Activated T-helper 17 cell treated with anti-CD3 and anti-CD28 coated beads, Interleukin-2, amount 50 U/mL, for 72 hours (primary cell): Measurements from ENCODE around the gene CD276. TPM values are rescaled to one million over a fixed set of nuclear protein-coding genes. Genes with fewer than 3 reads are reported as not detected.

Experiments
- ATAC-seq: fragments of 150-1000 bp; cut with Tn5 transposase; replicated peaks from 2 replicates; pipeline ENCODE4 v1.10.0; 2021; ENCODE audit warnings: mild to moderate bottlenecking, moderate library complexity
- H3K27ac Mint-ChIP-seq: one replicate; pipeline ENCODE4 v1.8.0; 2022; ENCODE audit warnings: mixed read lengths
- H3K27me3 Mint-ChIP-seq: one replicate; pipeline ENCODE4 v1.8.0; 2022; ENCODE audit warnings: mixed read lengths
- H3K36me3 Mint-ChIP-seq: one replicate; pipeline ENCODE4 v1.8.0; 2022; ENCODE audit warnings: low read depth, mild to moderate bottlenecking, mixed read lengths
- H3K4me1 Mint-ChIP-seq: one replicate; pipeline ENCODE4 v1.8.0; 2022; ENCODE audit warnings: mixed read lengths
- H3K4me3 Mint-ChIP-seq: one replicate; pipeline ENCODE4 v1.8.0; 2022; ENCODE audit warnings: mild to moderate bottlenecking, mixed read lengths
- H3K9me3 Mint-ChIP-seq: one replicate; pipeline ENCODE4 v1.8.0; 2022; ENCODE audit warnings: mixed read lengths
- total RNA-seq, 2 donors: library from RNA; stranded (reverse); gene quantifications; one replicate each; pipeline ENCODE4 v1.2.3, GENCODE V29; 2022

Gene CD276
- total RNA-seq, 2 donors from 2014 or later: 0.95 to 2.6 TPM

DNA sequence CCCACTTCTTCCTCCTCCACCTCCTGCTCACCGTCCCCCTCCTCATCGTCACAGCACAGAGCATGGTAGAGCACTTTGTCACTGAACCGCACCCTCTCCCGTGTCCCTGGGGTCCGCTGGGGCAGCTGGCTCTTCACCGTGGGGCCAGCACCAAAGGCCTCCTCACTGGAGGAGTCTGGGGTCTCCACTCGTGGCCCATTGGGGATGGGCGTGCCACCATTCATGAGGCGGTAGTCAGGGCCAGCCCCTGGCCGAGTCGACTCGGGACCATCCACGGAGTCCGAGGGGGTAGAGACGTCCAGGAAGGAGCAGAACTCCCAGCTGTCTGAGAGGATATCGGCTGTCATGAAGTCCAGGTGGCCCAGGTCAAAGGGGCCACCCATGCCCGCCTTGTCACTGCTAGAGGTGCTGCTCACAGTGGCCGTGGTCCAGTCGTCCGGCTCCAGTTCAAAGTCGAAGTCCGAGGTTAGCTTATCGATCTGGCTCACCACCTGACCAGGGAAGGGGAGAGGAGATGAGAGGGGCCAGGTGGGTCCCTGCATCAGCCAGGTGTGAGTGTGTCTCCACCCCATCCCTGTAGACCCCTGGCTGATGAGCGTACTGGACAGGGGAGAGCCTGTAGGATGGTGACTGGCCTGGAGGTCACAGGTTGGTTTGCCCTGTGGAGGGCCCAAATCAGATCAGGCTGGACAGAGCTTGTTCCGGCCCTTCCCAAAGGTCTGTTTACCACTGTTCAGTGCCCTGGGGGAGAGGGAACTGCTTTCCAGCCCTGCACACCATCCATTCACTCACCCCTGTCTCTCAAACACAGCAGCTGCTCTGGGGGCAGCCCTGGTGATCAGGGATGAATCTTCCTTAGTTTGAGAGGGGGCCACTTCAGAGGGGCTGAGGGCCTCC lies 56.2 kb downstream of the CD276 start:
- Mint-ChIP-seq H3K27me3 (peaks cover 8% of the 10 kb centered on the region), H3K4me1 (no peaks in the 10 kb centered on the region), H3K36me3 (no peaks in the 10 kb centered on the region), H3K27ac (no peak overlapping the region), H3K9me3 (no peaks in the 10 kb centered on the region), H3K4me3 (no peak overlapping the region)
- no peak for ATAC-seq

GRCh38 chr15:73741321-73741836 lies 57.2 kb downstream of the CD276 start:
- H3K36me3 Mint-ChIP-seq: no peaks in the 10 kb centered on the region
- no peaks in the 10 kb centered on the region for H3K9me3 Mint-ChIP-seq
- H3K4me3 Mint-ChIP-seq: no peak overlapping the region
- no peak for ATAC-seq
- no peaks in the 10 kb centered on the region for H3K4me1 Mint-ChIP-seq
- peaks cover 10% of the 10 kb centered on the region for H3K27me3 Mint-ChIP-seq
- H3K27ac Mint-ChIP-seq: no peak overlapping the region

DNA sequence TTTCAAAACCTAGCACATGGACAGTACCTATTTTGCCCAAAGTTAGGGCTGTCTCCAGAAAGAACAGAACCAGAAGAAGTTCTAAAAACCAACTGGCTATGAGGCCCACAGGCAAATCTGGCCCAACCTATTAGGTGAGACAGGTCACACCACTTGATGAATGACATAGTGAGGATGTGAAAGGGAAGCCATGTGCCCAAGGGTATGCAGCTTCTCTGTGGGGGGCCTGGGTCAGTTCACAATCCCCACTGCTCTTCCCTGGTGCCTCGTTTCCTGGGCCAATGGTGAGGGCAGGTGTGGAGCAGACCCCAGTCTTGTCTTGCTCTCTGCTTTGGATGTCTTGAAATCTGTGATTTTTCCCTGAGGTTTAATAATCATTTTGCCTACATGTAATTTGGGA lies 60.1 kb downstream of the CD276 start:
- Mint-ChIP-seq H3K36me3 (no peaks in the 10 kb centered on the region), H3K27ac (no peak overlapping the region), H3K4me3 (no peak overlapping the region), H3K9me3 (no peaks in the 10 kb centered on the region), H3K27me3 (peaks cover 21% of the 10 kb centered on the region), H3K4me1 (no peaks in the 10 kb centered on the region)
- no peak for ATAC-seq

- Mint-ChIP-seq H3K36me3 (no peaks in the 10 kb centered on the region), H3K27ac (no peak overlapping the region), H3K27me3 (peaks cover 26% of the 10 kb centered on the region), H3K4me1 (no peaks in the 10 kb centered on the region), H3K9me3 (no peaks in the 10 kb centered on the region), H3K4me3 (no peak overlapping the region)
- ATAC-seq: no peak
These were observed 60.9 kb downstream of the CD276 start for GRCh38 chr15:73745073-73745472.

- no peaks in the 10 kb centered on the region for H3K36me3 Mint-ChIP-seq
- no peak overlapping the region for H3K27ac Mint-ChIP-seq
- no peak for ATAC-seq
- peaks cover 26% of the 10 kb centered on the region for H3K27me3 Mint-ChIP-seq
- H3K4me1 Mint-ChIP-seq: no peaks in the 10 kb centered on the region
- H3K9me3 Mint-ChIP-seq: no peaks in the 10 kb centered on the region
- no peak overlapping the region for H3K4me3 Mint-ChIP-seq
These were observed 62.1 kb downstream of the CD276 start for GRCh38 chr15:73746261-73746660.

DNA sequence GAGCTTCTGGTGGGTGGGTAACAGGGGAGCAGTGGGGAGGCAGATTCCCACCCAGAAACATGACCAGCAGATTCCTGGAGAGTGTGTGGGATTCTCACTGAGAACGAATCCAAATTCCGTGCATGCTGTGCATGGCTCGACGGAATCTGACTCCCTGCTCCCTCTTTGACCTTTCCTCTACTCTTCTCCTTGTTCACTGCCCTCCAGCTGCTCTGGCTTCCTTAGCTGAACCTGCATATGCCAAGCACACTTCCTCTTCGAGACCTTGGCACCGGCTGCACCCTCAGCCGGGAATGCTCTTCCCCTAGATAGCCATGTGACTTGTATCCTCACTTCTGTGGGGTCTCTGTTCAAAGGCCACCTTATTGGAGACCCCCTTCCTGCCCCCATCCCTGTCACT lies 62.7 kb downstream of the CD276 start:
- no peak overlapping the region for H3K27ac Mint-ChIP-seq
- H3K4me3 Mint-ChIP-seq: no peak overlapping the region
- H3K9me3 Mint-ChIP-seq: no peaks in the 10 kb centered on the region
- H3K36me3 Mint-ChIP-seq: no peaks in the 10 kb centered on the region
- H3K4me1 Mint-ChIP-seq: no peaks in the 10 kb centered on the region
- peaks cover 26% of the 10 kb centered on the region for H3K27me3 Mint-ChIP-seq
- no peak for ATAC-seq

- H3K4me1 Mint-ChIP-seq: no peaks in the 10 kb centered on the region
- H3K27ac Mint-ChIP-seq: no peak overlapping the region
- no peak for ATAC-seq
- peaks cover 26% of the 10 kb centered on the region for H3K27me3 Mint-ChIP-seq
- H3K4me3 Mint-ChIP-seq: no peak overlapping the region
- H3K36me3 Mint-ChIP-seq: no peaks in the 10 kb centered on the region
- no peaks in the 10 kb centered on the region for H3K9me3 Mint-ChIP-seq
These were observed 63.8 kb downstream of the CD276 start for GRCh38 chr15:73747847-73748590.

DNA sequence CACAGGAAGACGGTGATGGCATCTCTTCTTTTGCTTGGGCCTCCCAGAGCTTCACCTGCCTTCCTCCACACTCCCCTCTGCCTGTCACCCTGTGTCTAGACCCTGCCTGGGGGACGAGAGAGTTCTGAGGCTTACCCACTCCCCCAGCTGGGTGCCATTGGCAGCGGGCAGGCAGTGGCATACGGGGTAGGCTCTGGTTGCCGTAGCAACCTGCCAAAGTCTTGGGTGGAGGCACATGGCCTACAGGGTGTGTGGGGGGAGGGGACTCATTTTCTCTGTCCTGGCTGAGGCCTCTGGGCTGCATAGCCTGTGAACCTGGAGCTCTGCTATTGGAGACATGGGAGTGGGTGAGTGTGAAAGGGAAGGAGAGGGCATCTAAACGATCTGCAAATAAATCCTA lies 64.5 kb downstream of the CD276 start:
- no peak for ATAC-seq
- H3K27me3 Mint-ChIP-seq: peaks cover 31% of the 10 kb centered on the region
- no peaks in the 10 kb centered on the region for H3K4me1 Mint-ChIP-seq
- no peak overlapping the region for H3K4me3 Mint-ChIP-seq
- H3K9me3 Mint-ChIP-seq: no peaks in the 10 kb centered on the region
- H3K36me3 Mint-ChIP-seq: no peaks in the 10 kb centered on the region
- H3K27ac Mint-ChIP-seq: no peak overlapping the region

GRCh38 chr15:73749533-73749932 lies 65.3 kb downstream of the CD276 start:
- ATAC-seq: no peak
- Mint-ChIP-seq H3K36me3 (no peaks in the 10 kb centered on the region), H3K4me3 (no peak overlapping the region), H3K27ac (no peak overlapping the region), H3K9me3 (no peaks in the 10 kb centered on the region), H3K4me1 (no peaks in the 10 kb centered on the region), H3K27me3 (peaks cover 39% of the 10 kb centered on the region)

DNA sequence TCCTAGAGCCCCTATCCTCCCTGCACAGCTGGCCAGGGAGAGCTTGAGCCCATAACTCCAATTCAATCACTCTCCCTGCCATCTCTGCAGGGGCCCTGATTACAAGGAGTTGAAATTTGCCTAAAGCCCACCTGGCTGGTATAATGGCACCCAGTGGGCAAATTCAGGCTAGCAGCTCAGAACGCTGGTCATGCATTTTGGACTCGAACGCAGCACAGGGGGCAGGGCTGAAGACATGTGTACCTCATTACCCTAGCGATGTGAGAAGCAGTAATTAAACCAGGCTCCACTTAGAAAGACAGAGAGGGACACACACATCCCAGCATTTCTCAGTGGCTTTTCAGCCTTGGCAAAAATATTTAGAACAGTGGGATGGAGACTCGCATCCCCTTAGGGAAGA lies 65.8 kb downstream of the CD276 start:
- ATAC-seq: no peak
- Mint-ChIP-seq H3K36me3 (no peaks in the 10 kb centered on the region), H3K27ac (no peak overlapping the region), H3K4me1 (no peaks in the 10 kb centered on the region), H3K27me3 (peaks cover 42% of the 10 kb centered on the region), H3K4me3 (no peak overlapping the region), H3K9me3 (no peaks in the 10 kb centered on the region)

DNA sequence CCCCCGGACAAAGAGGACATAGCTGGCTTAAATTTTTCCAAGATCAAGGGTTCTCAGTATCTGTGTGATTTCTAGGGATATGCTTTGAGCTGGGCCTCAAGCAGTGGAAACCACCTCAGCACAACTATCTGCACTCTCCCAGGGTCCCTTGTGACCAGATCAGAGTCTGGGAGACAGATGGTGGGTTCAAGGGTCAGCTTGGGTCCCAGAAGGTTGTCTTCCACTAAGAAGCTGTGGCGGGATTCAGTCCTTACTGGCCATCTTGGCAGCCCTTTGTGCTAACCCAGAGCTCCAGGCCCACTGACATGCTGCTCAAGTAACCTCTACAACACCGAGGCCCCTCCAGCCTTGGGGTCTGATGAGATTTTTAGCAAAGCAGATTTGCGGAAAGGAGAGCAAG lies 66.3 kb downstream of the CD276 start:
- no peak for ATAC-seq
- H3K4me1 Mint-ChIP-seq: no peaks in the 10 kb centered on the region
- no peaks in the 10 kb centered on the region for H3K36me3 Mint-ChIP-seq
- H3K27me3 Mint-ChIP-seq: peaks cover 39% of the 10 kb centered on the region
- H3K27ac Mint-ChIP-seq: no peak overlapping the region
- H3K4me3 Mint-ChIP-seq: no peak overlapping the region
- no peaks in the 10 kb centered on the region for H3K9me3 Mint-ChIP-seq

DNA sequence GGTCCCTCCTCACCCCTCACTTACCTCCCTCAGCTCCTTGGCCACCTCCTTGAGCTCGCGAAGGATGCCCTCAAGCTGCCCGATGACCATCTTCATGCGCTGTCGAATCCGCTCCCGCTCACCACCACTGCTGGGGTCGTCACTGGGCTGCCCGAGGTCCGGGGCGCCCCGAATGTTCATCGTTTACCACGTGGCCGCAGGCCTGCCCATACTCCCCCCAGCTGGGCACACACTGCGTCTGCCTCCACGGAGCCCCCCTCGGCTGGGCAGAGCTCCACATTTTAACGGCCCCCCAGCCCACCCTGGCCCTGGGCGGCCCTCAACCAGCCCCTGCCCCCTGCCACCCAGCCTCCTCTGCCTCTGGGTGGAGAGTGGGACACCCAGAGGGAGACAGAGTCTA lies 66.8 kb downstream of the CD276 start:
- Mint-ChIP-seq H3K9me3 (no peaks in the 10 kb centered on the region), H3K4me1 (no peaks in the 10 kb centered on the region), H3K36me3 (no peaks in the 10 kb centered on the region), H3K27ac (no peak overlapping the region), H3K27me3 (peaks cover 42% of the 10 kb centered on the region), H3K4me3 (no peak overlapping the region)
- no peak for ATAC-seq

- H3K9me3 Mint-ChIP-seq: no peaks in the 10 kb centered on the region
- peaks cover 42% of the 10 kb centered on the region for H3K27me3 Mint-ChIP-seq
- no peak overlapping the region for H3K27ac Mint-ChIP-seq
- ATAC-seq: no peak
- no peaks in the 10 kb centered on the region for H3K36me3 Mint-ChIP-seq
- H3K4me1 Mint-ChIP-seq: no peaks in the 10 kb centered on the region
- H3K4me3 Mint-ChIP-seq: no peak overlapping the region
These were observed 67.3 kb downstream of the CD276 start for GRCh38 chr15:73751511-73751898.

DNA sequence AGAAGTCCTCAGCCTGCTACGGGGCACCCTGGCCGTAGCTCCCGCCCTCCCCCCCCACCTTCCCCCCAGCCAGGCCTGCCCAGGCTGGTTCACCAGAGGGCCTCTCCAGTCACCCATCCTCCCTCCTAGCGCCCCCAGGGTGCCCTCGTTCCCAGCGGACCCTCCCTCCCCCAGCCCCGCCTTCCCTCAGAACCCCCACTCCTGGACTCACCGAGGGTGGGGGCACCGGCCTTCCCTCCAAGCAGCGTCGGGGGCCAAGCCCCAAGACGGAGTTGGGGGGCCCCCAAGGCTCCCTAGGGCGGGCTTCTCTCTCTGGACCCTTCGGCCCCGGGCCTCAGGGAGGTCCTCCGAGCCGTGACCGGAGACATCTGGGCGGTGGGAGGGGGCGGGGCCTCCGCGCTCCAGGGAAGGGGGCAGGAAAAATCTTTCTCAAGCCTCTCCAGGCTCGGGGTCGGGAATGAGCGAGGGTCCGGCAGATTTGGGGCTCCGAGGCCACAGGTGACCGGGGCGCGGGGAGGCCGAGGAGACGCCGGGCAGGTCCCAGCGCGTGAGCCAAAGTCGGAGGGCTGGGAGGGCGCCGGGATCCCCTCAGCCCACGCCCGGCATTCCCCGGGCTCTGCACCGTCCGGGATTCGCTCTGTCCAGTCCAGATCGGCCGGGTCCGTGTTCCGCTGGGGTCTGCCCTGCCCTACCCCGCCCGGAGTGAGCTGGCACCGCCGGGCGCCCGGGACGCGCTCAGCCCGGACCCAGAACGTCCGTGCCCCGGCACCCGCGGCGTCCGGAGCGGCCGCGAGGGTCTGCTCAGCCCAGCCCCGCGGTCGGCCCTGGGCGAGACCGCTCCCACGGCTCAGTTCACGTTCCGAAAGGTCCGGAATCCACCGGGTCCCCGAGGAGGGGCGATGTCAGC lies 68.0 kb downstream of the CD276 start:
- peaks cover 38% of the 10 kb centered on the region for H3K27me3 Mint-ChIP-seq
- no peaks in the 10 kb centered on the region for H3K4me1 Mint-ChIP-seq
- ATAC-seq: no peak

More for the DNA sequence above, 68.0 kb downstream of the CD276 start:
- Mint-ChIP-seq H3K4me3 (no peak overlapping the region), H3K27ac (no peak overlapping the region), H3K9me3 (no peaks in the 10 kb centered on the region), H3K36me3 (no peaks in the 10 kb centered on the region)
